Hepatocyte (in vitro differentiated cells): ENCODE measurements around the gene SMAGP. TPM values are rescaled to one million over a fixed set of nuclear protein-coding genes. Genes with fewer than 3 reads are reported as not detected.
"Not testable (repeated sequence)": the region's sequence is repeated elsewhere in the genome, so short reads cannot be mapped to it uniquely, and the experiment has no call there.

Experiments
- DNase-seq: peaks from one replicate; pipeline ENCODE4 v3.0.0-alpha.2; 2016; ENCODE audit warnings: low spot score
- H2AFZ ChIP-seq: fragments of 200-600 bp; sonication (generic); 2 replicates; pipeline ENCODE4 v1.6.0; 2016; ENCODE audit warnings: antibody characterized with exemption, mild to moderate bottlenecking
- H3K27ac ChIP-seq: fragments of 200-600 bp; sonication (generic); 2 replicates; pipeline ENCODE4 v1.5.1; 2016; ENCODE audit warnings: mild to moderate bottlenecking
- H3K27me3 ChIP-seq: fragments of 200-600 bp; sonication (generic); 2 replicates; pipeline ENCODE4 v1.6.1; 2016
- H3K36me3 ChIP-seq: fragments of 200-600 bp; sonication (generic); replicated peaks from 2 replicates; pipeline ENCODE4 v1.5.1; 2016; ENCODE audit warnings: low read depth; ENCODE audit not compliant: insufficient read depth
- H3K4me1 ChIP-seq: fragments of 200-600 bp; sonication (generic); 2 replicates; pipeline ENCODE4 v1.5.1; 2016; ENCODE audit warnings: mild to moderate bottlenecking, moderate library complexity; ENCODE audit not compliant: insufficient read depth
- H3K4me2 ChIP-seq: fragments of 200-600 bp; sonication (generic); 2 replicates; pipeline ENCODE4 v1.6.0; 2016
- H3K4me3 ChIP-seq: fragments of 200-600 bp; sonication (generic); 2 replicates; pipeline ENCODE4 v1.5.1; 2016; ENCODE audit warnings: mild to moderate bottlenecking
- H3K79me2 ChIP-seq: fragments of 200-600 bp; sonication (generic); 2 replicates; pipeline ENCODE4 v1.6.0; 2017; ENCODE audit warnings: mild to moderate bottlenecking
- H3K9me2 ChIP-seq: fragments of 200-600 bp; sonication (generic); replicated peaks from 2 replicates; pipeline ENCODE4 v1.6.0; 2017; ENCODE audit warnings: mild to moderate bottlenecking; ENCODE audit not compliant: insufficient read depth
- H3K9me3 ChIP-seq: fragments of 200-600 bp; sonication (generic); 2 replicates; pipeline ENCODE4 v1.5.1; 2016; ENCODE audit warnings: low read depth, mild to moderate bottlenecking
- H4K20me1 ChIP-seq: fragments of 200-600 bp; sonication (generic); 2 replicates; pipeline ENCODE4 v1.6.0; 2016; ENCODE audit warnings: mild to moderate bottlenecking; ENCODE audit not compliant: insufficient read depth, poor library complexity, severe bottlenecking
- EZH2 ChIP-seq: fragments of 200-600 bp; sonication (generic); IDR thresholded peaks from 2 replicates; pipeline ENCODE4 v1.6.1; 2016; ENCODE audit warnings: antibody characterized with exemption, mild to moderate bottlenecking, borderline replicate concordance
- EZH2phosphoT487 ChIP-seq: fragments of 200-600 bp; sonication (generic); IDR thresholded peaks from one replicate; pipeline ENCODE4 v1.6.1; 2018; ENCODE audit warnings: antibody characterized with exemption, mild to moderate bottlenecking, low read depth, moderate library complexity; ENCODE audit not compliant: unreplicated experiment, severe bottlenecking
- WGBS: methylation state at CpG from one replicate; pipeline ENCODE4 v1.1.6; 2016; ENCODE audit warnings: low lambda C conversion rate; ENCODE audit errors: missing lambda C conversion rate; 5-methylcytosine and 5-hydroxymethylcytosine counted together
- polyA plus RNA-seq: library from polyadenylated mRNA; unstranded; fragments of >200 nt; fragmentation: Nextera tagmentation; extraction: Ambion mirVana; gene quantifications from 2 replicates; pipeline ENCODE4 v1.2.1, GENCODE V29; 2016
- total RNA-seq: library from RNA; depleted of rRNA; stranded (reverse); fragments of >200 nt; gene quantifications from 2 replicates; pipeline ENCODE4 v1.2.3, GENCODE V29; 2014
- TF ChIP-seq, protein P1 (sequence below): fragments of 200-600 bp; sonication (generic); IDR thresholded peaks from 2 replicates; pipeline ENCODE4 v1.5.1; 2016; ENCODE audit warnings: antibody characterized with exemption, mild to moderate bottlenecking; ENCODE audit not compliant: poor library complexity

Gene SMAGP
- total and polyA plus RNA-seq, 2 experiments from 2014 or later: 16.5 to 28.3 TPM

DNA sequence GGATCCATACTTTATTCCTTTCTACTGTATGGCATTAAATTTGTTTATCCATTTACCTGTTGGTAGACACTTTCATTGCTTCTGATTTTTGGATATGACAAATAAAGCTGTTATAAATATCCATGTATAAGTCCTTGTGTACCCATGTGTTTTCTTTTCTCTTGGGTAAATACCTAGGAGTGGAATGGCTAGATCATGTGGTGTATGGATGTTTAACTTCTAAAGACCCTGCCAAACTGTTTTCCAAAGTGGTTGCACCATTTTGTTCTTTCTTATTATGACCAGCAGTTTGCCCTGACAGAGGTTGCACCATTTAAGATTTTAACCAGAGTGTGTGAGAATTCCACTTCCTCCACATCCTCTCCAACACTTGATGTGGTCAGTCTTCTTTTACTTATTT lies 37.6 kb downstream of the SMAGP start:
- H3K27ac ChIP-seq: no peak overlapping the region
- H3K9me2 ChIP-seq: no peaks in the 10 kb centered on the region
- H3K36me3 ChIP-seq: no peaks in the 10 kb centered on the region
- H3K79me2 ChIP-seq: no peaks in the 10 kb centered on the region
- no peaks in the 10 kb centered on the region for H3K9me3 ChIP-seq
- no peak for DNase-seq
- no peaks in the 10 kb centered on the region for H3K4me1 ChIP-seq
- no peak overlapping the region for H2AFZ ChIP-seq
- H3K4me3 ChIP-seq: no peak overlapping the region
- H4K20me1 ChIP-seq: no peaks in the 10 kb centered on the region
- no peak for TF ChIP-seq EZH2phosphoT487
- TF ChIP-seq EZH2: no peak
- TF ChIP-seq, protein P1, sequence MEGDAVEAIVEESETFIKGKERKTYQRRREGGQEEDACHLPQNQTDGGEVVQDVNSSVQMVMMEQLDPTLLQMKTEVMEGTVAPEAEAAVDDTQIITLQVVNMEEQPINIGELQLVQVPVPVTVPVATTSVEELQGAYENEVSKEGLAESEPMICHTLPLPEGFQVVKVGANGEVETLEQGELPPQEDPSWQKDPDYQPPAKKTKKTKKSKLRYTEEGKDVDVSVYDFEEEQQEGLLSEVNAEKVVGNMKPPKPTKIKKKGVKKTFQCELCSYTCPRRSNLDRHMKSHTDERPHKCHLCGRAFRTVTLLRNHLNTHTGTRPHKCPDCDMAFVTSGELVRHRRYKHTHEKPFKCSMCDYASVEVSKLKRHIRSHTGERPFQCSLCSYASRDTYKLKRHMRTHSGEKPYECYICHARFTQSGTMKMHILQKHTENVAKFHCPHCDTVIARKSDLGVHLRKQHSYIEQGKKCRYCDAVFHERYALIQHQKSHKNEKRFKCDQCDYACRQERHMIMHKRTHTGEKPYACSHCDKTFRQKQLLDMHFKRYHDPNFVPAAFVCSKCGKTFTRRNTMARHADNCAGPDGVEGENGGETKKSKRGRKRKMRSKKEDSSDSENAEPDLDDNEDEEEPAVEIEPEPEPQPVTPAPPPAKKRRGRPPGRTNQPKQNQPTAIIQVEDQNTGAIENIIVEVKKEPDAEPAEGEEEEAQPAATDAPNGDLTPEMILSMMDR: no peak
- no peak overlapping the region for H3K4me2 ChIP-seq
- no peaks in the 10 kb centered on the region for H3K27me3 ChIP-seq

DNA sequence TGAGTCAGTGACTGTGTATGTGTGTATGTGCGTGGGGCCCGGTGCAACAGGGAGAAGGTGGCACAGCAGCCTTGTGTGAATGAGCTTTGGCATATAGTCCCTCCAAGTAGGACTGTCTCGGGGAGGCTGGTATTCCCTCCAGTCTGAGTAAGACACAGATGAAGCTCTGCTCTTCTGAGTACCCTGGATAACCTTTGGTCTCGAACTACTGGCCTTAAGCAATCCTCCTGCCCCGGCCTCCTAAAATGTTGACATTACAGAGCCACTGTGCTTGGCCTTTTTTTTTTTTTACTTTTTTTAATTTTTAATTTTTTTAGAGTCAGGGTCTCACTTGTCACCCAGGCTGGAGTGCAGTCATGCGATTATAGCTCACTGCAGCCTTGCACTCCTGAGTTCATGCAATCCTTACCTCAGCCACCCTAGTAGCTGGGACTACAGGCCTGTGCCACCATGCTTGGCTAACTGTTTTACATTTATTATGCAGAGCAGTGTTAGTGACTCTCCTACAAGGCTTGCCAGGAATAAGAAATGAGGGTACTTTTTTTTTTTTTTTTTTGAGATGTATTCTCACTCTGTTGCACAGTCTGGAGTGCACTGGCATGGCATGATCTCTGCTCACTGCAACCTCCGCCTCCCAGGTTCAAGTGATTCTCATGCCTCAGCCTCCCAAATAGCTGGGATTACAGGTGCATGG lies 41.0 kb downstream of the SMAGP start:
- Histone ChIP-seq H3K27me3 (no peaks in the 10 kb centered on the region), H3K27ac (no peak overlapping the region), H3K79me2 (no peaks in the 10 kb centered on the region), H2AFZ (no peak overlapping the region), H3K9me3 (no peaks in the 10 kb centered on the region), H3K4me3 (no peak overlapping the region), H3K4me1 (no peaks in the 10 kb centered on the region), H4K20me1 (no peaks in the 10 kb centered on the region), H3K4me2 (no peak overlapping the region), H3K9me2 (no peaks in the 10 kb centered on the region), H3K36me3 (no peaks in the 10 kb centered on the region)
- DNase-seq: no peak
- 96% methylated on average over 7 of the region's 7 CpGs for WGBS
- TF ChIP-seq, protein P1: no peak
- no peak for TF ChIP-seq EZH2phosphoT487
- no peak for TF ChIP-seq EZH2

DNA sequence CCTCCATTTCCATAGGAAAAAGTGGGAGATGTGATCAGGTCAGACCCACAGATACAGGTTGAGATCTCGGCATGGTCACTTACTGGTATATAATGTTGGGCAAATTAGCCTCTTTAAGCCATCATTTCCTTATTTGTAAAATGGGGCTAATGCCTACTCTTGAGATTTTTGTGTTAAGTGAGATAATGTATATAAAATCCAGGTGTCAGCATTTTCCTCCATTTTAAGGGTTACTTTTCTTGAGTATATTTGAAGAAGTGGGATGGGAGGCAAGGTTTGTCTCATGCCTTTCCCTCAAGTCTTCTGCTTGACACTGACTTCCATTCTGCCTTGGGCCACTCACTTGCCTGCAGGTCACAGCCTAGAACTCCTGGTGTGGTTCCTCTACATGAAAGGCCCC lies 42.3 kb downstream of the SMAGP start:
- Histone ChIP-seq H3K4me2 (no peak overlapping the region), H3K9me2 (no peaks in the 10 kb centered on the region), H3K4me1 (no peaks in the 10 kb centered on the region), H4K20me1 (no peaks in the 10 kb centered on the region), H3K27me3 (no peaks in the 10 kb centered on the region), H3K79me2 (no peaks in the 10 kb centered on the region), H3K27ac (no peak overlapping the region), H2AFZ (no peak overlapping the region), H3K4me3 (no peak overlapping the region), H3K9me3 (no peaks in the 10 kb centered on the region), H3K36me3 (no peaks in the 10 kb centered on the region)
- DNase-seq: no peak
- TF ChIP-seq EZH2 (no peak), EZH2phosphoT487 (no peak)
- TF ChIP-seq, protein P1: no peak
- WGBS: 95% methylated on average over 1 of the region's 1 CpG

DNA sequence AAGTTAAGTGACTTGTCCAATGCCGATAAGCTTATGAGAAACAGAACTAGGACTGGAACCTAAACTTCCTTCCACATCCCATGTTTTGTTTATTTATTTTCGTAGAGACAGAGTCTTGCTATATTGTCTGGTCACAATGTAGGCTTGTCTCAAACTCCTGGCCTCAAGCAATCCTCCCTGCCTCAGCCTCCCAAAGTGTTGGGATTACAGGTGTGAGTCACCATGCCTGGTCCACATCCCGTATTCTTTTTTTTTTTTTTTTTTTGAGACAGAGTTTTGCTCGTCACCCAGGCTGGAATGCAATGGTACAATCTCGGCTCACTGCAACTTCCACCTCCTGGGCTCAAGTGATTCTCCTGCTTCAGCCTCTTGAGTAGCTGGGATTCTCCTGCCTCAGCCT lies 43.1 kb downstream of the SMAGP start:
- not testable (repeated sequence) for H3K4me2 ChIP-seq, H4K20me1 ChIP-seq, H3K4me1 ChIP-seq, H3K27ac ChIP-seq, H3K9me2 ChIP-seq, H2AFZ ChIP-seq, H3K27me3 ChIP-seq, H3K36me3 ChIP-seq, H3K9me3 ChIP-seq, H3K4me3 ChIP-seq, DNase-seq, H3K79me2 ChIP-seq
- WGBS: 86% methylated on average over 5 of the region's 5 CpGs
